GM18517 (cell line): Measurements from ENCODE around the gene ADARB2.

Experiments
- ATAC-seq: cut with Tn5 transposase; IDR thresholded peaks from one replicate; pipeline ENCODE4 v1.9.1; 2021; ENCODE audit warnings: mild to moderate bottlenecking, moderate library complexity; ENCODE audit not compliant: unreplicated experiment

ADARB2 gene

GRCh38 chr10:1664333-1664964, 72.9 kb downstream of the ADARB2 start:
- ATAC-seq, result no peak

- ATAC-seq, result no peak
Measured at GRCh38 chr10:1663226-1663625, 74.1 kb downstream of the ADARB2 start.

- ATAC-seq, result peak; percentile 31
Measured at GRCh38 chr10:1662438-1663025, 74.8 kb downstream of the ADARB2 start.

- ATAC-seq, result peak; percentile 74
Measured at GRCh38 chr10:1661859-1662437, 75.4 kb downstream of the ADARB2 start.

- ATAC-seq, result no peak
Measured at GRCh38 chr10:1661416-1661815, 75.9 kb downstream of the ADARB2 start.

- ATAC-seq, result no peak
Measured at GRCh38 chr10:1660815-1661214, 76.5 kb downstream of the ADARB2 start.

GRCh38 chr10:1660386-1660785, 76.9 kb downstream of the ADARB2 start:
- ATAC-seq, result no peak

- ATAC-seq, result no peak
Measured at GRCh38 chr10:1659221-1659791, 78.0 kb downstream of the ADARB2 start.

GRCh38 chr10:1658658-1659057, 78.7 kb downstream of the ADARB2 start:
- no peak for ATAC-seq

GRCh38 chr10:1657479-1657878, 79.8 kb downstream of the ADARB2 start:
- no peak for ATAC-seq

- ATAC-seq, result no peak
Measured at GRCh38 chr10:1655367-1655766, 82.0 kb downstream of the ADARB2 start.

GRCh38 chr10:1654811-1655356, 82.4 kb downstream of the ADARB2 start:
- ATAC-seq, result no peak

GRCh38 chr10:1654247-1654646, 83.1 kb downstream of the ADARB2 start:
- ATAC-seq, result no peak

- ATAC-seq, result no peak
Measured at GRCh38 chr10:1653321-1653720, 84.0 kb downstream of the ADARB2 start.

- no peak for ATAC-seq
Measured at GRCh38 chr10:1652151-1652550, 85.2 kb downstream of the ADARB2 start.

GRCh38 chr10:1651270-1651966, 85.9 kb downstream of the ADARB2 start:
- ATAC-seq, result no peak

GRCh38 chr10:1650542-1651269, 86.6 kb downstream of the ADARB2 start:
- ATAC-seq, result no peak

GRCh38 chr10:1648648-1649047, 88.7 kb downstream of the ADARB2 start:
- no peak for ATAC-seq

GRCh38 chr10:1646332-1646731, 91.0 kb downstream of the ADARB2 start:
- no peak for ATAC-seq

- ATAC-seq, result no peak
Measured at GRCh38 chr10:1645896-1646295, 91.4 kb downstream of the ADARB2 start.
